IMR-90 (cell line): ENCODE results near the gene BSPRY. TPM values are rescaled to one million over a fixed set of nuclear protein-coding genes. Genes with fewer than 3 reads are reported as not detected.
A peak's percentile ranks its signal among the peaks of the same experiment; 100 is the strongest.

ENCODE experiments used
- ATAC-seq: fragments of 200-7000 bp; cut with Tn5 transposase; 2 replicates; pipeline ENCODE4 v1.9.1; 2020; ENCODE audit warnings: low read depth, mild to moderate bottlenecking, moderate library complexity
- BruUV-seq: library from RNA; stranded (reverse); fragments of 400-500 nt; replicated peaks from 2 replicates; lab custom pipeline; 2021; lab: Mats Ljungman, UMichigan
- CTCF ChIA-PET: fragments of 300-600 bp; formaldehyde crosslinking; extraction: SDS; loops from one replicate; lab custom pipeline; 2021; ENCODE audit warnings: antibody characterized with exemption; lab: Yijun Ruan, JAX
- POLR2A ChIA-PET: fragments of 300-600 bp; sonication (Branson Sonifier 250); formaldehyde crosslinking; loops from one replicate; lab custom pipeline; 2022; ENCODE audit warnings: antibody characterized with exemption; ENCODE audit not compliant: unreplicated experiment; lab: Charles Lee
- DNase-seq: peaks from one replicate; pipeline ENCODE4 v3.0.0; 2013
- H2AFZ ChIP-seq: replicated peaks from 2 replicates; pipeline ENCODE3; 2013; ENCODE audit warnings: low read length, mild to moderate bottlenecking; ENCODE audit not compliant: poor library complexity
- H2AK5ac ChIP-seq: 2 replicates; pipeline ENCODE4 v1.6.1; 2013; ENCODE audit warnings: low read depth, low read length, inconsistent platforms
- H2AK9ac ChIP-seq: replicated peaks from 2 replicates; pipeline ENCODE3; 2013; ENCODE audit warnings: mild to moderate bottlenecking, low read depth, low read length, moderate library complexity; ENCODE audit not compliant: poor library complexity
- H2BK120ac ChIP-seq: 2 replicates; pipeline ENCODE4 v1.6.1; 2013; ENCODE audit warnings: low read depth, low read length, inconsistent platforms
- H2BK15ac ChIP-seq: 3 replicates; pipeline ENCODE4 v1.6.1; 2013; ENCODE audit warnings: low read depth, low read length, inconsistent platforms
- H2BK20ac ChIP-seq: 2 replicates; pipeline ENCODE4 v1.6.1; 2013; ENCODE audit warnings: low read depth, mild to moderate bottlenecking, inconsistent platforms, low read length, moderate library complexity
- H2BK5ac ChIP-seq: 2 replicates; pipeline ENCODE4 v1.6.1; 2013; ENCODE audit warnings: mild to moderate bottlenecking, low read depth, low read length, inconsistent platforms; ENCODE audit not compliant: poor library complexity, severe bottlenecking
- H3K14ac ChIP-seq: replicated peaks from 2 replicates; pipeline ENCODE4 v1.6.1; 2013; ENCODE audit warnings: low read depth, low read length, inconsistent platforms
- H3K18ac ChIP-seq: 2 replicates; pipeline ENCODE4 v1.6.1; 2013; ENCODE audit warnings: low read depth, low read length, control low read depth
- H3K23ac ChIP-seq: 2 replicates; pipeline ENCODE4 v1.6.1; 2013; ENCODE audit warnings: low read depth, low read length, inconsistent platforms
- H3K27ac ChIP-seq: 2 replicates; pipeline ENCODE4 v1.5.1; 2013; ENCODE audit warnings: mild to moderate bottlenecking, control low read depth, low read length; ENCODE audit not compliant: insufficient read depth
- H3K27me3 ChIP-seq: 2 replicates; pipeline ENCODE4 v1.6.1; 2013; ENCODE audit warnings: low read length; ENCODE audit not compliant: control insufficient read depth, insufficient read depth
- H3K36me3 ChIP-seq: 2 replicates; pipeline ENCODE4 v1.6.1; 2013; ENCODE audit warnings: low read length, mixed read lengths; ENCODE audit not compliant: control insufficient read depth, insufficient read depth
- H3K4ac ChIP-seq: 2 replicates; pipeline ENCODE4 v1.6.1; 2013; ENCODE audit warnings: low read depth, low read length, inconsistent platforms
- H3K4me1 ChIP-seq: 2 replicates; pipeline ENCODE4 v1.6.1; 2013; ENCODE audit warnings: low read length, mixed read lengths; ENCODE audit not compliant: control insufficient read depth, insufficient read depth
- H3K4me2 ChIP-seq: 2 replicates; pipeline ENCODE4 v1.6.1; 2013; ENCODE audit warnings: low read depth, mild to moderate bottlenecking, control low read depth, low read length, moderate library complexity
- H3K4me3 ChIP-seq: 2 replicates; pipeline ENCODE4 v1.5.1; 2013; ENCODE audit warnings: low read depth, mild to moderate bottlenecking, control low read depth, low read length, moderate library complexity; ENCODE audit not compliant: insufficient read depth
- H3K56ac ChIP-seq: 2 replicates; pipeline ENCODE4 v1.6.1; 2013; ENCODE audit warnings: low read length, inconsistent platforms; ENCODE audit not compliant: insufficient read depth; ENCODE audit errors: extremely low read depth
- H3K79me1 ChIP-seq, 2 experiments: 2 replicates each; pipeline ENCODE4 v1.6.1; 2013; ENCODE audit warnings: low read length in 2 of 2, inconsistent platforms in 1 of 2, low read depth in 1 of 2
- H3K9ac ChIP-seq: 2 replicates; pipeline ENCODE4 v1.6.1; 2013; ENCODE audit warnings: low read depth, low read length, control low read depth
- H3K9me1 ChIP-seq: 2 replicates; pipeline ENCODE4 v1.6.1; 2013; ENCODE audit warnings: low read length, inconsistent platforms; ENCODE audit not compliant: insufficient read depth
- H3K9me3 ChIP-seq: 2 replicates; pipeline ENCODE4 v1.6.1; 2013; ENCODE audit warnings: low read length; ENCODE audit not compliant: control insufficient read depth, insufficient read depth
- H4K20me1 ChIP-seq: 2 replicates; pipeline ENCODE4 v1.6.1; 2013; ENCODE audit warnings: low read length, inconsistent platforms; ENCODE audit not compliant: insufficient read depth
- H4K5ac ChIP-seq: 2 replicates; pipeline ENCODE4 v1.6.1; 2013; ENCODE audit warnings: mild to moderate bottlenecking, low read depth, low read length, control low read depth
- H4K8ac ChIP-seq, 2 experiments: 2 replicates each; pipeline ENCODE4 v1.6.1; 2013; ENCODE audit warnings: low read depth in 2 of 2, low read length in 2 of 2, control low read depth in 1 of 2, inconsistent platforms in 1 of 2
- H4K91ac ChIP-seq: 2 replicates; pipeline ENCODE4 v1.6.1; 2013; ENCODE audit warnings: low read depth, low read length, inconsistent platforms; ENCODE audit not compliant: insufficient read depth
- BHLHE40 ChIP-seq: fragments of 150-350 bp; IDR thresholded peaks from 2 replicates; pipeline ENCODE4 v1.6.1; 2016; ENCODE audit warnings: mild to moderate bottlenecking, low read depth, low read length
- CTCF ChIP-seq: conservative IDR thresholded peaks from 2 replicates; pipeline ENCODE4 v1.5.1; 2012; ENCODE audit warnings: mild to moderate bottlenecking, low read depth, low read length, improper control_type of control experiment
- FOS ChIP-seq: fragments of 150-350 bp; IDR thresholded peaks from 2 replicates; pipeline ENCODE4 v1.6.1; 2016; ENCODE audit warnings: low read depth, low read length
- MAZ ChIP-seq: IDR thresholded peaks from 2 replicates; pipeline ENCODE4 v1.6.1; 2012; ENCODE audit warnings: low read depth, mild to moderate bottlenecking, low read length, improper control_type of control experiment, moderate library complexity, borderline replicate concordance
- MXI1 ChIP-seq: IDR thresholded peaks from 2 replicates; pipeline ENCODE4 v1.6.1; 2012; ENCODE audit warnings: low read depth, mild to moderate bottlenecking, low read length, moderate library complexity, borderline replicate concordance
- POLR2A ChIP-seq: IDR thresholded peaks from 2 replicates; pipeline ENCODE4 v1.6.1; 2012; ENCODE audit warnings: mild to moderate bottlenecking, low read depth, low read length
- RCOR1 ChIP-seq: IDR thresholded peaks from 2 replicates; pipeline ENCODE4 v1.6.1; 2012; ENCODE audit warnings: mild to moderate bottlenecking, low read length, improper control_type of control experiment; ENCODE audit not compliant: insufficient replicate concordance
- SMC3 ChIP-seq: fragments of 150-350 bp; IDR thresholded peaks from 2 replicates; pipeline ENCODE4 v1.6.1; 2016; ENCODE audit warnings: low read depth, mild to moderate bottlenecking, antibody characterized with exemption, low read length, moderate library complexity
- WGBS, 2 experiments: methylation state at CpG; one replicate each; pipeline versions ENCODE4 v1.1.5 to v1.1.7; 2013; ENCODE audit warnings: missing lambda C conversion rate in 2 of 2; ENCODE audit not compliant: insufficient read length in 1 of 2; ENCODE audit errors: extremely low coverage in 2 of 2; 5-methylcytosine and 5-hydroxymethylcytosine counted together
- dilution Hi-C: fragments of 300-500 bp; cut with HindIII; formaldehyde crosslinking; loops from one replicate; pipeline ENCODE4 v1.14.3; 2018; ENCODE audit warnings: low sequenced_read_pairs; ENCODE audit not compliant: unreplicated experiment
- in situ Hi-C: fragments of 300-500 bp; cut with MboI; formaldehyde crosslinking; loops from 3 replicates; pipeline ENCODE4 v1.14.3; 2019; ENCODE audit warnings: low sequenced_read_pairs, inconsistent platforms, mixed read lengths
- intact Hi-C: fragments of 100-400 bp; cut with micrococcal nuclease; formaldehyde crosslinking; loops from 2 replicates; pipeline ENCODE4 v1.10.0; 2022
- polyA plus RNA-seq, 3 experiments: library from polyadenylated mRNA; depleted of rRNA; stranded (reverse); fragments of >200 nt; gene quantifications; 2 replicates each; pipeline ENCODE4 v1.2.3, GENCODE V29; 2012; ENCODE audit warnings: low replicate concordance in 1 of 3
- total RNA-seq: library from RNA; depleted of rRNA; stranded (reverse); fragments of >200 nt; gene quantifications from 2 replicates; pipeline ENCODE4 v1.2.3, GENCODE V29; 2012

Gene BSPRY
- total and polyA plus RNA-seq, 2 of the 4 experiments (the other 2 are of a cell fraction), result not detected

GRCh38 chr9:113410207-113410864, 61.0 kb downstream of the BSPRY start, which contains the start of the genes C9orf43 and POLE3 (continued):
- TF ChIP-seq BHLHE40 (0 out of 2 replicates have a peak, but pooled peaks have one; percentile 37), FOS (no peak)

- dilution Hi-C loops (no loop called here), in situ Hi-C loops (no loop called here), intact Hi-C loops (no loop called here)
- H2AFZ ChIP-seq, result no peak overlapping the region
- H2AK9ac ChIP-seq, result no peak overlapping the region
- no peak overlapping the region for H3K23ac ChIP-seq
- BruUV-seq, result no TSS peak
- H3K18ac ChIP-seq, result no peak overlapping the region
- no peak overlapping the region for H4K8ac ChIP-seq
- no peak overlapping the region for H2BK5ac ChIP-seq
- ChIA-PET POLR2A (no interaction called here), CTCF (no interaction called here)
- no peak overlapping the region for H3K9ac ChIP-seq
- H3K14ac ChIP-seq, result no peak overlapping the region
- H3K56ac ChIP-seq, result no peak overlapping the region
- H3K27me3 ChIP-seq, result peaks cover 14% of the 10 kb centered on the region
- H2AK5ac ChIP-seq, result no peak overlapping the region
- no peak overlapping the region for H2BK15ac ChIP-seq
- ATAC-seq (no peak), DNase-seq (no peak)
- TF ChIP-seq SMC3 (no peak), MAZ (no peak), CTCF (no peak), POLR2A (no peak), BHLHE40 (no peak), RCOR1 (no peak), MXI1 (no peak), FOS (no peak)
- no peaks in the 10 kb centered on the region for H3K36me3 ChIP-seq
- no peaks in the 10 kb centered on the region for H3K9me3 ChIP-seq
- H3K4me2 ChIP-seq, result no peak overlapping the region
- H3K4me1 ChIP-seq, result no peaks in the 10 kb centered on the region
- no peaks in the 10 kb centered on the region for H3K9me1 ChIP-seq
- H3K79me1 ChIP-seq, result no peaks in the 10 kb centered on the region; a peak in 1 of 4 replicates
- H2BK20ac ChIP-seq, result no peak overlapping the region
- H3K4ac ChIP-seq, result no peak overlapping the region
- H4K91ac ChIP-seq, result no peak overlapping the region
- 17% methylated on average over 1 of the region's 3 CpGs; no CpG with 5 or more reads in 1 of the 2 experiments for WGBS, 2 experiments
- no peaks in the 10 kb centered on the region for H4K20me1 ChIP-seq
- H3K4me3 ChIP-seq, result no peak overlapping the region
- no peak overlapping the region for H2BK120ac ChIP-seq
- H4K5ac ChIP-seq, result no peak overlapping the region
- H3K27ac ChIP-seq, result no peak overlapping the region
Measured at GRCh38 chr9:113416149-113416721, 66.9 kb downstream of the BSPRY start.
